Tibial nerve (tissue), 3 donors: ENCODE results near the gene LIN37.

ENCODE experiments used
- CTCF ChIP-seq, 5 experiments: fragments of 200-600 bp in 3 of 5; fragments of 450-650 bp in 2 of 5; sonication (generic) in 3 of 5; IDR thresholded peaks; one replicate each; pipeline ENCODE4 v1.5.1; 2016 to 2019; ENCODE audit warnings: antibody characterized with exemption in 5 of 5, mild to moderate bottlenecking in 3 of 5, moderate library complexity in 2 of 5
- POLR2A ChIP-seq, 2 donors: fragments of 450-650 bp; IDR thresholded peaks; one replicate each; pipeline ENCODE4 v1.6.1; 2017; ENCODE audit warnings: antibody characterized with exemption in 2 of 2, mild to moderate bottlenecking in 2 of 2, moderate library complexity in 2 of 2

- TF ChIP-seq CTCF (IDR thresholded peaks at IDR 0.05) (no peak), POLR2A (IDR thresholded peaks at IDR 0.05) (no peak)
Observed at GRCh38 chr19:35719402-35720162, 28.8 kb upstream of the LIN37 start.
